Measurements from ENCODE around the gene HEBP1.
A peak's percentile ranks its signal among the peaks of the same experiment; 100 is the strongest.

HEBP1 gene

GRCh38 chr12:12986775-12987331 is 13.2 kb downstream of the HEBP1 start:
- no peak for DNase-seq

- DNase-seq, result peak; percentile 22
These were observed 14.2 kb downstream of the HEBP1 start for GRCh38 chr12:12985817-12986408.

- no peak for DNase-seq
These were observed 15.9 kb downstream of the HEBP1 start for GRCh38 chr12:12984149-12984548.

- peak; percentile 43 for DNase-seq
These were observed 16.5 kb downstream of the HEBP1 start for GRCh38 chr12:12983420-12984035.

GRCh38 chr12:12982331-12982730 is 17.7 kb downstream of the HEBP1 start:
- DNase-seq, result no peak

GRCh38 chr12:12979731-12980259 is 20.3 kb downstream of the HEBP1 start:
- DNase-seq, result no peak

- no peak for DNase-seq
These were observed 20.9 kb downstream of the HEBP1 start for GRCh38 chr12:12979126-12979525.

- DNase-seq, result no peak
These were observed 22.8 kb downstream of the HEBP1 start for GRCh38 chr12:12977231-12977630.

GRCh38 chr12:12976366-12976765 is 23.7 kb downstream of the HEBP1 start:
- DNase-seq, result no peak

- DNase-seq, result peak; percentile 47
These were observed 24.6 kb downstream of the HEBP1 start for GRCh38 chr12:12975322-12976077.

- DNase-seq, result no peak
These were observed 25.9 kb downstream of the HEBP1 start for GRCh38 chr12:12974211-12974610.

- DNase-seq, result no peak
These were observed 27.0 kb downstream of the HEBP1 start for GRCh38 chr12:12973019-12973418.

GRCh38 chr12:12965836-12966235 is 34.2 kb downstream of the HEBP1 start:
- no peak for DNase-seq

- no peak for DNase-seq
These were observed 35.8 kb downstream of the HEBP1 start for GRCh38 chr12:12964255-12964654.

GRCh38 chr12:12960639-12961209 is 39.3 kb downstream of the HEBP1 start:
- DNase-seq, result no peak

- no peak for DNase-seq
These were observed 41.2 kb downstream of the HEBP1 start for GRCh38 chr12:12958886-12959285.

- DNase-seq, result no peak
These were observed 45.0 kb downstream of the HEBP1 start for GRCh38 chr12:12954878-12955625.

GRCh38 chr12:12954356-12954755 is 45.7 kb downstream of the HEBP1 start:
- DNase-seq, result no peak

- DNase-seq, result peak; percentile 70
These were observed 48.0 kb downstream of the HEBP1 start, which contains the start of gene GPRC5D for GRCh38 chr12:12952036-12952435. Gene GPRC5D (minus strand): TSS chr12:12952170. CDS start chr12:12950384, 1,786 bp downstream.

- no peak for DNase-seq
These were observed 48.6 kb downstream of the HEBP1 start for GRCh38 chr12:12951504-12951903.

- no peak for DNase-seq
These were observed 52.2 kb downstream of the HEBP1 start for GRCh38 chr12:12947902-12948301.

GRCh38 chr12:12946686-12947355 is 53.2 kb downstream of the HEBP1 start:
- DNase-seq, result no peak

Data from RPMI8226 (cell line).